ENCODE data around the gene ZDHHC9.

GRCh38 chrX:129808829-129809796 is 34.6 kb downstream of the ZDHHC9 start:
- TF ChIP-seq CTCF (IDR thresholded peaks at IDR 0.05) = no peak
- TF ChIP-seq POLR2A (IDR thresholded peaks at IDR 0.05) = no peak
